GM19468 (cell line): Measurements from ENCODE around the gene DAB2.

Source experiments
- ATAC-seq: cut with Tn5 transposase; IDR thresholded peaks from one replicate; pipeline ENCODE4 v1.9.1; 2021; ENCODE audit warnings: mild to moderate bottlenecking, moderate library complexity, moderate number of reproducible peaks; ENCODE audit not compliant: unreplicated experiment; ENCODE audit errors: extremely low read depth

Gene DAB2

GRCh38 chr5:39394946-39395345 is 29.8 kb downstream of the DAB2 start:
- no peak for ATAC-seq

- ATAC-seq, result no peak
Observed at GRCh38 chr5:39390945-39391344, 33.8 kb downstream of the DAB2 start.

GRCh38 chr5:39387293-39387692 is 37.5 kb downstream of the DAB2 start:
- ATAC-seq, result no peak

- ATAC-seq, result no peak
Observed at GRCh38 chr5:39384271-39384670, 40.5 kb downstream of the DAB2 start.

GRCh38 chr5:39381376-39381775 is 43.4 kb downstream of the DAB2 start:
- no peak for ATAC-seq

- no peak for ATAC-seq
Observed at GRCh38 chr5:39379693-39380092, 45.1 kb downstream of the DAB2 start.

- no peak for ATAC-seq
Observed at GRCh38 chr5:39377613-39378012, 47.2 kb downstream of the DAB2 start.

GRCh38 chr5:39376293-39376714 is 48.5 kb downstream of the DAB2 start:
- ATAC-seq, result peak; percentile 57

- no peak for ATAC-seq
Observed at GRCh38 chr5:39373791-39374190, 51.0 kb downstream of the DAB2 start.

GRCh38 chr5:39371367-39371635 is 53.5 kb downstream of the DAB2 start:
- ATAC-seq, result no peak

- ATAC-seq, result no peak
Observed at GRCh38 chr5:39370555-39371366, 54.0 kb downstream of the DAB2 start.

- no peak for ATAC-seq
Observed at GRCh38 chr5:39369123-39369815, 55.5 kb downstream of the DAB2 start.

GRCh38 chr5:39368116-39368515 is 56.7 kb downstream of the DAB2 start:
- no peak for ATAC-seq

- ATAC-seq, result no peak
Observed at GRCh38 chr5:39367711-39368110, 57.1 kb downstream of the DAB2 start.

- no peak for ATAC-seq
Observed at GRCh38 chr5:39364367-39364766, 60.4 kb downstream of the DAB2 start, which contains the start of gene C9. Gene C9, minus strand, starts transcription at chr5:39364495. Its CDS starts 31 bp downstream, at chr5:39364464.

GRCh38 chr5:39363217-39363616 is 61.6 kb downstream of the DAB2 start:
- no peak for ATAC-seq

- no peak for ATAC-seq
Observed at GRCh38 chr5:39362646-39363045, 62.1 kb downstream of the DAB2 start.

- no peak for ATAC-seq
Observed at GRCh38 chr5:39361306-39361705, 63.5 kb downstream of the DAB2 start.

- no peak for ATAC-seq
Observed at GRCh38 chr5:39360471-39361111, 64.2 kb downstream of the DAB2 start.

- ATAC-seq, result no peak
Observed at GRCh38 chr5:39356263-39356662, 68.5 kb downstream of the DAB2 start.

GRCh38 chr5:39355324-39355723 is 69.5 kb downstream of the DAB2 start:
- no peak for ATAC-seq
